DMS 273 (cell line): ENCODE data around the gene OCA2.
"Not testable (repeated sequence)": the region's sequence is repeated elsewhere in the genome, so short reads cannot be mapped to it uniquely, and the experiment has no call there.

ENCODE experiments used
- DNase-seq: peaks from one replicate; lab custom pipeline; 2025; ENCODE audit not compliant: unreplicated experiment; lab: John Stamatoyannopoulos, UW

Gene OCA2

GRCh38 chr15:27783678-27784077, 315.4 kb downstream of the OCA2 start:
- no peak for DNase-seq

GRCh38 chr15:27782125-27782524, 317.0 kb downstream of the OCA2 start:
- no peak for DNase-seq

- no peak for DNase-seq
These were observed 322.6 kb downstream of the OCA2 start for GRCh38 chr15:27776501-27776900.

GRCh38 chr15:27774638-27775037, 324.5 kb downstream of the OCA2 start:
- no peak for DNase-seq

DNA sequence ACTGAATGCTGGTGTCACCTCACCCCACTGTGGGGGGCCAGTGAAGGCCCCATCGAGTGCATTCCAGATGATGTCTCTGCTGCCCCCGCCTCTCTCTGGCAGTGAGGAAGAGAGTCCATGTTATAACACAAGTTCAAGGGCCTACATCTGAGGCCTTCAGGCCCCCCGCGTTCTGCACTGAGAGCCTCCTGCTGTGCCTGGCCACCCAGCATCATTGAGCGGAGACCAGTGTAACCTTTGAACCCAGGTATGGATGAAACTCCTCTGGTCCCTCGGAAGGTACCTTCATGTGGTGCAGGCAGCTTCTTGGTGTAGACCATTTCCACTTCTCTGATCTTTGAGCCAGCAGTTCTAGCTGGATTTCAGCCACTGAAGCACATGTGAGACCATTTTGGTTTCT, 324.9 kb downstream of the OCA2 start:
- DNase-seq, result no peak

DNA sequence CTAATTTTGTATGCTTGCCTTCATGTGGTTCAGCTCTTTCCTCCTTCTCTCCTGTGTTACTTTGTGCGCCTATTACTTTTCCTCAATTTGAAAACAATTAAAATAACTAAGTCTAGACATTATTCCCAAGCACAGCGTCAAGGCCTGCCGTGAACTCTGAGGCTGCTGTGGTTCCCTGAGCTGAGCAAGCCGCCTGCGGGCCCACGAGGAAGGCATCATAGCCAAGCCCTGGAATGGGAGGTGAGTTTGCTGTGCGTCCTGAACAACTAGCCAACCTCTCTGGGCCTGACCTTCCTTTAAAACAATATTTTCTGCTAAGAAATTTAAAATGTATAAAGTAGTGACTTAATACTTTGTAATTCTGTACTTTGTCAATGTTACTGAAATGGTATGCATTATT, 327.2 kb downstream of the OCA2 start:
- no peak for DNase-seq

DNA sequence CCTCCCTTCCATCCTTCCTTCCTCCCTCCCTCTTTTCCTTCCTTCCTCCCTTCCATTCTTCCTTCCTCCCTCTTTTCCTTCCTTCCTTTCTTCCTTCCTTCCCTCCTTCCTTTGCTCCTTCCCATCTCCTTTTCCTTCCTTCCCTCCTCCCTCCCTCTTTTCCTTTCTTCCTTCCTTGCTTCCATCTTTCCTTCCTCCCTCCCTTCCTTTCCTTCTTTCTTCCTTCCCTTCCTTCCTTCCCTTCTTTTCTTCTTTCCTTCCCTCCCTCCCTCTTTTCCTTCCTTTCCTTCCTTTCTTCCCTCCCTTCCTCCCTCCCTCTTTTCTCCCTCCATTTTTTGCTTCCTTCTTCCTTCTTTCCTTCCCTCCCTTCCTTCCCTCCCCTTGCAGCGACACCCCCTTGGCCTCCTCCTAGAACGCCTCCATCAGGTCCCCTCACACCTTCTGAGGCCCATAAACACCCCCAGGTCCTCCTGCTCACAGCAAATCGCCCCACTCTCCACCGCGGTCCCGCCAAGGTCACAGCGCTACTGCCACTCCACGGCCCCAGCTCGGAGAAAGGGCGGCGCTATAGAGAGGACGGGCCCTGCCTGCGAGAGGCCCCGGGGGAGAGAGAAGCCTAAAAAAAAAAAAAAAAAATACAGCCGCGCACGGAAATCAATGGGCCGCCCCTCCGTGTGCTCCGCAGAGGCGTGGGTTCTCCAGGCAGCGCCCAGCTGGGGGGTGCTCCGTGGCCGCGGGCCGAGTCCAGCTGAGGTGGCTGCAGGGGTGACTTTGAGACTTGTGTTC, 328.2 kb downstream of the OCA2 start:
- DNase-seq, result no peak

DNA sequence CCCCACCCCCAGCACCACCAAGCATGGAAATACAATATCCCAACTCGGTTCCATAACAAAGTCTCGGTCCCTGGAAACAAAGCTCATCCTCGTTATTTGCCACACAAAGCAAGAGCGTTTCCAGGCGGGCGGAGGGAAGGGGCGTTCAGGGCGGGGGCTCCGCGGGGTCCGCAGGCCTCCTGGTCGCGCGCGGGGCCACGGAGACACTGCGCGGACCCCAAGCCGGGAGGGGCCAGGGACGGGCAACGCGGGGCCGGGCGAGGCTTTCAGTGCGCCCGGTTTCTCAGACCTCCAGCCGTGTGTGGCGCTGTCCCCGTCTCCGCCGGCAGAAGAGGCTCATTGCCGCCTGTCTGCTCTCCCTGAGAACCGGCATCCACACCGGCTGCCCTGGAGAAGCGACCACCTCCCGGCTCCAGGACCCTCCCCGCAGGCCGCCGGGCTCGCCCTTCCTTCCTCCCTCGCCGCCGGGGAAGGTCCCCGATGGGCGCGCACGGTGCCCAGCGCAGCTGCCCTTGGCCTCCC, 329.0 kb downstream of the OCA2 start:
- DNase-seq, result no peak

GRCh38 chr15:27769652-27770051, 329.5 kb downstream of the OCA2 start:
- no peak for DNase-seq

GRCh38 chr15:27768732-27769475, 330.2 kb downstream of the OCA2 start:
- DNase-seq, result no peak

GRCh38 chr15:27767918-27768640, 331.0 kb downstream of the OCA2 start:
- DNase-seq, result no peak

DNA sequence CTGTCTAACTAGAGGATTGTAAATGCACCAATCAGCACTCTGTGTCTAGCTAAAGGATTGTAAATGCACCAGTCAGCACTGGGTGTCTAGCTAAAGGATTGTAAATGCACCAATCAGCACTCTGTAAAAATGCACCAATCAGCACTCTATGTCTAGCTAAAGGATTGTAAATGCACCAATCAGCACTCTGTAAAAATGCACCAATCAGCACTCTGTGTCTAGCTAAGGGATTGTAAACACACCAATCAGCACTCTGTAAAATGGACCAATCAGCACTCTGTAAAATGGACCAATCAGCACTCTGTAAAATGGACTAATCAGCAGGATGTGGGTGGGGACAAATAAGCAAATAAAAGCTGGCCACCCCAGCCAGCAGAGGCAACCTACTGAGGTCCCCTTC, 331.7 kb downstream of the OCA2 start:
- not testable (repeated sequence) for DNase-seq

- no peak for DNase-seq
These were observed 334.8 kb downstream of the OCA2 start for GRCh38 chr15:27764339-27764738.

DNA sequence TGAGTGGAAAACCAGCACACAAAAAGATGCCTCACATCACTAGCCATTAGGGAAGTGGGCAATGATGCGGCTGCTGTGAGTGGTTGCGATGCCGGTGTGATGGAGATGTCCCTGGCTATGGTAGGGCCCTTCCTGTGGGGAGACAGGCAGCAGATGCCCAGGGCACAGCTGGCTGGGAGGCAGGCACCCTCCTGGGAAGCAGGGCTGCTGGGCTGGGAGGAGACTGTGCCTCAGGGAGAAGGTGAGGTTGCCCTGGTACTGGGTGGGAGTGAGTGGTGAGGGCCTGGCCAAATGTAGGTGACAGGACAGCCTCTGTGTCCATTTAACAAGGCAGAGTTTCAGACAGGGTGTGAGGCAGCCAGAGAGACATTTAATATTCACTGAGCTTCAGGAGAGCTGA, 335.6 kb downstream of the OCA2 start:
- no peak for DNase-seq

DNA sequence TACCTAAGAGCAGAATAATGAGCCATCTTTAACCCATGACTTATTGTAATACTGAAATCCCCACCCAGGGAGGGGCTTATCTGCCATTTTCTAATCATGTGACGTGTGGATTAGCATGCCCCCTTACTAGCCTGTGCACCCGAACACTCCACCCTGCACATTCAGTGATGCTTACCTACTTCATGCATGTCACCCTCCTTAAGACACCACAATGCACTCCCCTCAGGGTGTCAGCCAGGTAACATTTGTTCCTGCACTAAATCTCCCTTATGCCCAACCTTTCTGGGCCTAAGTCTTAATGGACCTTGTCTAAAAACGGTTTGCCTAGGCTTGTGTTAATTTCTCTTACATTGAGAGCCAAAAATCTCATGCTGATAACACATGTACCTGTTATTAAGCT, 336.6 kb downstream of the OCA2 start:
- DNase-seq, result no peak

GRCh38 chr15:27757052-27757451, 342.1 kb downstream of the OCA2 start:
- DNase-seq, result peak; percentile 3

DNA sequence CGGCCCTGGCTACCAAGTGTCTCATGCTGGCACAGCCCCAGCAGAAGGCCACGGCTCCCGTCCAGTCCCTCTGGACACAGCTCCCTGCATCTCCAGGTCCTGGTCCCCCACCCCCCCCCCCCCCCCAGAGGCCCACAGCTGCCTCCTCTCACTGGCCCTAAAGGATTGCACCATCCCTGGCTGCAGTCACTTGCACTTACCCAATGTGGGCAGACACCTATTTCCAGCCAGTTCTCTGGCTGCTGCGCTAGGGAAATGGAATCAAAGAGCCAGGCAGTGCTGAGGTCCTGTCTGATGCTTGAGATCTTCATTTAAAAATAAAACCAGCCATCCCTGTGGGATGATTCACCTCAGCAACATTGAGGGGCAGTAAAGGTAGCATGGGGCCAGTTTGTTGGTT, 346.4 kb downstream of the OCA2 start:
- no peak for DNase-seq

- no peak for DNase-seq
These were observed 351.1 kb downstream of the OCA2 start for GRCh38 chr15:27747997-27748396.

- no peak for DNase-seq
These were observed 352.6 kb downstream of the OCA2 start for GRCh38 chr15:27746401-27746955.

- DNase-seq, result no peak
These were observed 354.5 kb downstream of the OCA2 start for GRCh38 chr15:27744641-27745040.

DNA sequence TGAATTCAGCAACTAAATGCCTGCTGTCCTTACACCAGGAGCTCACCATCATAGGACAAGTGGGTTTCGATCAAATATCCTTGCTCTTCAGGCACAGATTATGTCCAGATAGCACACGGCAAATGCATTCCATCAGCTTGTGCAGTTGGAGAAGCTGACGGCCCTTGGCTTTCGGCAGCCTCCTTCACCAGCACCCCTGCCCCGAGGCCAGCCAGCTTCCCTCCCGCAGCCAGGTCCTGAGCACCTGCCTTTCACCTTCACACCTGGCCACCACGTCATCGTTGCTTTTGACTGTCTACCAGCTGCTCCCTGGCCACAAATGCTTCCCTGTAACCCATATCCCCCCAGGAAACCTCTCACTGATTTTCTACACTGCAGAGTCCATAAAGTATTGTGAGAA, 355.5 kb downstream of the OCA2 start:
- no peak for DNase-seq
